ENCODE data around the gene ABCC9. TPM values are rescaled to one million over a fixed set of nuclear protein-coding genes. Genes with fewer than 3 reads are reported as not detected.

The ABCC9 gene
- total and polyA plus RNA-seq, 2 donors (not counting 3 experiments of a cell fraction or from before 2014, with no cell fraction given): under 0.01 TPM; not detected in 1

DNA sequence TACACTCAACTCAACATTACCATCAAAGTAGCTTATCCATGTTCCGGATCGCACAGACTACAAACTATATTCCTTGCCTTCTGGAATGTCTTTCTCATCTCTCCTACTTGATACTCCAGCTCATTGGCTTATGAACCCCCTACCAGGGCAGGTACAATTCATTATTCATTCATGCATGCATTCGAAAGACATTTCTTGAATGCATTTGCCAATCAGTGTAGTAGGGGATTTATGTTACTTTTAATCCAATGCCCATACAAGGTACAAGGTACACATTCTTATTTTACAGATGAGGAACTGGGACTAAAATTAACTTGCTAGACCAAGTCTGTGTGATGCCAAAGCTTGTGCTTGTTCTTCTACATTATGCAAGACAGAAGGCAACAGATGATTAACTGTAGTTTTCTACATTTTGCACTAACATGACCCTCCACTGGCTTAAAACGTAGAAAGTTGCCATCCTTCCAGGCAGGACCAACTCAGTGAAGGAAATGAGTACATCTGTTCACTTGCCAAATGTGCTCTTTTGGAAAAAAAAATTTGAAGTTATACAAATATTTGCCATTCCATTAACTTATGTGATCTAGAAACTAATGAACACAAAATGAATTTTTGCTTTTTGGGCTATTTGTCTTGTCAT, 113.0 kb downstream of the ABCC9 start:
- Histone ChIP-seq H3K9ac (replicated peaks; ENCODE audit: extremely low read depth, insufficient read depth, low read length) (no peak overlapping the region), H3K27ac (ENCODE audit: insufficient read depth, low read depth, low read length) (no peak overlapping the region), H3K4me2 (ENCODE audit: insufficient read depth, low read length) (no peak overlapping the region), H3K36me3 (ENCODE audit: control insufficient read depth in 2 of 2, extremely low read depth in 1 of 2, insufficient read depth in 2 of 2, low read length in 2 of 2) (no peaks in the 10 kb centered on the region), H3K27me3 (ENCODE audit: control insufficient read depth in 2 of 2, insufficient read depth in 2 of 2, low read length in 2 of 2) (no peaks in the 10 kb centered on the region), H4K20me1 (replicated peaks; ENCODE audit: control insufficient read depth, extremely low read depth, insufficient read depth, low read length) (no peaks in the 10 kb centered on the region), H3K9me3 (replicated peaks; ENCODE audit: control insufficient read depth, insufficient read depth, low read length) (no peaks in the 10 kb centered on the region), H3K79me2 (ENCODE audit: control insufficient read depth, insufficient read depth, low read length) (no peaks in the 10 kb centered on the region), H3K4me3 (replicated peaks in 1 of 3; ENCODE audit: insufficient read depth in 1 of 3, low read depth in 1 of 3, low read length in 3 of 3) (no peak overlapping the region), H3K4me1 (ENCODE audit: control insufficient read depth, extremely low read depth, insufficient read depth, low read length) (no peaks in the 10 kb centered on the region), H3K9me1 (replicated peaks; ENCODE audit: control insufficient read depth, extremely low read depth, insufficient read depth, low read length) (no peaks in the 10 kb centered on the region), H2AFZ (ENCODE audit: low read depth, low read length) (no peak overlapping the region)
- FAIRE-seq (no peak), DNase-seq (ENCODE audit: low read depth, low spot score) (no peak)
- ChIA-PET POLR2A (no interaction called here), CTCF (no interaction called here)
- intact Hi-C loops (cut with micrococcal nuclease) (no loop called here), dilution Hi-C loops (cut with MboI; ENCODE audit: extremely low pct_ligation_motif_present, low sequenced_read_pairs) (no loop called here)
- BruUV-seq (replicated peaks): no TSS peak
- TF ChIP-seq, protein P1, sequence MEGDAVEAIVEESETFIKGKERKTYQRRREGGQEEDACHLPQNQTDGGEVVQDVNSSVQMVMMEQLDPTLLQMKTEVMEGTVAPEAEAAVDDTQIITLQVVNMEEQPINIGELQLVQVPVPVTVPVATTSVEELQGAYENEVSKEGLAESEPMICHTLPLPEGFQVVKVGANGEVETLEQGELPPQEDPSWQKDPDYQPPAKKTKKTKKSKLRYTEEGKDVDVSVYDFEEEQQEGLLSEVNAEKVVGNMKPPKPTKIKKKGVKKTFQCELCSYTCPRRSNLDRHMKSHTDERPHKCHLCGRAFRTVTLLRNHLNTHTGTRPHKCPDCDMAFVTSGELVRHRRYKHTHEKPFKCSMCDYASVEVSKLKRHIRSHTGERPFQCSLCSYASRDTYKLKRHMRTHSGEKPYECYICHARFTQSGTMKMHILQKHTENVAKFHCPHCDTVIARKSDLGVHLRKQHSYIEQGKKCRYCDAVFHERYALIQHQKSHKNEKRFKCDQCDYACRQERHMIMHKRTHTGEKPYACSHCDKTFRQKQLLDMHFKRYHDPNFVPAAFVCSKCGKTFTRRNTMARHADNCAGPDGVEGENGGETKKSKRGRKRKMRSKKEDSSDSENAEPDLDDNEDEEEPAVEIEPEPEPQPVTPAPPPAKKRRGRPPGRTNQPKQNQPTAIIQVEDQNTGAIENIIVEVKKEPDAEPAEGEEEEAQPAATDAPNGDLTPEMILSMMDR (IDR thresholded peaks at IDR 0.05; ENCODE audit: extremely low read depth in 1 of 2, insufficient read depth in 1 of 2, low read depth in 1 of 2, low read length in 2 of 2): no peak
- TF ChIP-seq JUN (IDR thresholded peaks at IDR 0.05; ENCODE audit: borderline replicate concordance, insufficient read depth, insufficient read length, low read depth) (no peak), MYC (IDR thresholded peaks at IDR 0.05; ENCODE audit: low read depth, low read length) (no peak), POLR2A (IDR thresholded peaks at IDR 0.05; ENCODE audit: low read depth, low read length) (no peak), EZH2 (IDR thresholded peaks at IDR 0.05; ENCODE audit: borderline replicate concordance, low read depth, low read length, severe bottlenecking) (no peak), GATA2 (IDR thresholded peaks at IDR 0.05; ENCODE audit: insufficient read depth, insufficient read length, low read depth, low read length) (no peak), FOS (IDR thresholded peaks at IDR 0.05; ENCODE audit: borderline replicate concordance, insufficient read depth, low read length) (no peak), POLR2AphosphoS5 (IDR thresholded peaks at IDR 0.05; ENCODE audit: insufficient read depth, low read depth, low read length) (no peak)
- TF ChIP-seq, protein P2, sequence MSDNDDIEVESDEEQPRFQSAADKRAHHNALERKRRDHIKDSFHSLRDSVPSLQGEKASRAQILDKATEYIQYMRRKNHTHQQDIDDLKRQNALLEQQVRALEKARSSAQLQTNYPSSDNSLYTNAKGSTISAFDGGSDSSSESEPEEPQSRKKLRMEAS (IDR thresholded peaks at IDR 0.05; ENCODE audit: insufficient read depth, insufficient read length): no peak
